ENCODE results near the gene SOX9. TPM values are rescaled to one million over a fixed set of nuclear protein-coding genes. Genes with fewer than 3 reads are reported as not detected.

Gene SOX9
- polyA plus RNA-seq, 2 of the 4 experiments (the other 2 are of a cell fraction) = 6.7 to 12.3 TPM

GRCh38 chr17:72076678-72077030 lies 44.2 kb upstream of the SOX9 start:
- no peak overlapping the region for H3K27ac ChIP-seq
- no peak for DNase-seq (ENCODE audit: low read depth in 1 of 2, low spot score in 1 of 2)
- TF ChIP-seq BCL3 (IDR thresholded peaks at IDR 0.05) (no peak), CTCF (IDR thresholded peaks at IDR 0.05) (no peak), HEYL (CRISPR knock-in tag; IDR thresholded peaks at IDR 0.05) (no peak), HOXB5 (CRISPR knock-in tag; IDR thresholded peaks at IDR 0.05) (no peak), RCOR1 (IDR thresholded peaks at IDR 0.05; ENCODE audit: low read depth, low read length) (no peak), POLR2A (IDR thresholded peaks at IDR 0.05; ENCODE audit: low read length) (no peak), ESRRA (IDR thresholded peaks at IDR 0.05; ENCODE audit: borderline replicate concordance, low read length) (no peak)
- no peak for FAIRE-seq
- ATAC-seq = no peak
- no peaks in the 10 kb centered on the region for H3K4me1 ChIP-seq
- POLR2A ChIA-PET = no interaction called here
- no peaks in the 10 kb centered on the region for H3K9me3 ChIP-seq
- no peak overlapping the region for H3K4me3 ChIP-seq
- 14% methylated on average over 3 of the region's 3 CpGs for WGBS (ENCODE audit: missing lambda C conversion rate)
- H3K4me2 ChIP-seq = no peak overlapping the region
- CTCF ChIA-PET = interaction anchor here (0.5 to 1.7 kb wide), 4 partner anchors 9 to 1309 kb away, joined by 3 to 6 read pairs (median 4); no protein-coding TSS in a partner anchor

GRCh38 chr17:72077326-72077960 lies 43.4 kb upstream of the SOX9 start:
- Histone ChIP-seq H3K4me1 (no peaks in the 10 kb centered on the region), H3K27ac (no peak overlapping the region), H3K4me2 (no peak overlapping the region), H3K9me3 (no peaks in the 10 kb centered on the region), H3K4me3 (no peak overlapping the region)
- WGBS (ENCODE audit: missing lambda C conversion rate) = 12% methylated on average over 4 of the region's 4 CpGs
- POLR2A ChIA-PET = no interaction called here
- no peak for FAIRE-seq
- ATAC-seq = no peak
- CTCF ChIA-PET = interaction anchor here (0.5 to 1.7 kb wide), 4 partner anchors 8 to 1310 kb away, joined by 3 to 6 read pairs (median 4); no protein-coding TSS in a partner anchor
- TF ChIP-seq MYC (IDR thresholded peaks at IDR 0.05; ENCODE audit: borderline replicate concordance, low read length) (no peak), FOXS1 (CRISPR knock-in tag; IDR thresholded peaks at IDR 0.05) (no peak), EHF (CRISPR knock-in tag; IDR thresholded peaks at IDR 0.05) (no peak), KDM5A (IDR thresholded peaks at IDR 0.05) (no peak), HES2 (IDR thresholded peaks at IDR 0.05) (no peak), CTCF (IDR thresholded peaks at IDR 0.05) (no peak), HDAC2 (IDR thresholded peaks at IDR 0.05) (no peak), EP300 (IDR thresholded peaks at IDR 0.05) (no peak), HOXB13 (CRISPR knock-in tag; IDR thresholded peaks at IDR 0.05; ENCODE audit: low read depth) (no peak), POLR2A (IDR thresholded peaks at IDR 0.05; ENCODE audit: low read length) (no peak), ZC3H11A (IDR thresholded peaks at IDR 0.05) (no peak), POLR2AphosphoS2 (conservative IDR thresholded peaks at IDR 0.05; ENCODE audit: low read length) (no peak), NFE2L2 (conservative IDR thresholded peaks at IDR 0.05; ENCODE audit: low read length) (no peak), ZFP36 (IDR thresholded peaks at IDR 0.05; ENCODE audit: borderline replicate concordance, partially characterized antibody) (no peak), CHD2 (IDR thresholded peaks at IDR 0.05; ENCODE audit: low read length, partially characterized antibody) (no peak), HMGXB4 (CRISPR knock-in tag; IDR thresholded peaks at IDR 0.05; ENCODE audit: borderline replicate concordance) (no peak), TP53 (CRISPR knock-in tag; IDR thresholded peaks at IDR 0.05) (no peak), RCOR1 (IDR thresholded peaks at IDR 0.05; ENCODE audit: low read depth, low read length) (no peak)
- no peak for DNase-seq (ENCODE audit: low read depth in 1 of 2, low spot score in 1 of 2)

Measured in A549 (cell line).